HG03097 (cell line): ENCODE data around the gene NPAT.

Experiments
- ATAC-seq: cut with Tn5 transposase; IDR thresholded peaks from one replicate; pipeline ENCODE4 v1.9.1; 2021; ENCODE audit not compliant: unreplicated experiment, low FRiP score

The NPAT gene

GRCh38 chr11:108220721-108221336 is 1.6 kb downstream of the NPAT start:
- no peak for ATAC-seq

GRCh38 chr11:108218912-108219783 is 3.3 kb downstream of the NPAT start:
- ATAC-seq: no peak

- ATAC-seq: no peak
Observed at GRCh38 chr11:108218455-108218854, 4.0 kb downstream of the NPAT start.

- ATAC-seq: no peak
Observed at GRCh38 chr11:108216988-108217387, 5.5 kb downstream of the NPAT start.

GRCh38 chr11:108213784-108214183 is 8.7 kb downstream of the NPAT start:
- ATAC-seq: no peak

- no peak for ATAC-seq
Observed at GRCh38 chr11:108210441-108210840, 12.0 kb downstream of the NPAT start.

- no peak for ATAC-seq
Observed at GRCh38 chr11:108207683-108208060, 14.8 kb downstream of the NPAT start.

- ATAC-seq: no peak
Observed at GRCh38 chr11:108206969-108207682, 15.3 kb downstream of the NPAT start.

GRCh38 chr11:108206171-108206570 is 16.3 kb downstream of the NPAT start:
- ATAC-seq: no peak

- no peak for ATAC-seq
Observed at GRCh38 chr11:108204929-108205499, 17.4 kb downstream of the NPAT start.

GRCh38 chr11:108204376-108204775 is 18.1 kb downstream of the NPAT start:
- ATAC-seq: no peak

- ATAC-seq: no peak
Observed at GRCh38 chr11:108203075-108203474, 19.4 kb downstream of the NPAT start.

- no peak for ATAC-seq
Observed at GRCh38 chr11:108199446-108200321, 22.8 kb downstream of the NPAT start.

GRCh38 chr11:108198833-108199232 is 23.6 kb downstream of the NPAT start:
- no peak for ATAC-seq

- ATAC-seq: no peak
Observed at GRCh38 chr11:108197351-108197750, 25.1 kb downstream of the NPAT start.

- no peak for ATAC-seq
Observed at GRCh38 chr11:108196901-108197300, 25.5 kb downstream of the NPAT start.

- ATAC-seq: no peak
Observed at GRCh38 chr11:108193725-108194124, 28.7 kb downstream of the NPAT start.

- no peak for ATAC-seq
Observed at GRCh38 chr11:108177570-108177969, 44.9 kb downstream of the NPAT start.

GRCh38 chr11:108170184-108170583 is 52.3 kb downstream of the NPAT start:
- no peak for ATAC-seq

GRCh38 chr11:108167624-108168023 is 54.8 kb downstream of the NPAT start:
- no peak for ATAC-seq
